SK-N-MC (cell line): ENCODE results near the gene MINDY3.

ENCODE experiments used
- EZH2 ChIP-seq: fragments of 200-600 bp; sonication (generic); IDR thresholded peaks from one replicate; pipeline ENCODE4 v1.6.1; 2017; ENCODE audit warnings: antibody characterized with exemption
- FOXP2 ChIP-seq: optimal IDR thresholded peaks from 2 replicates; pipeline ENCODE3; 2011; ENCODE audit warnings: mild to moderate bottlenecking, moderate library complexity; ENCODE audit not compliant: insufficient read depth; ENCODE audit errors: extremely low read length, control extremely low read depth
- POLR2AphosphoS5 ChIP-seq: IDR thresholded peaks from 2 replicates; pipeline ENCODE4 v1.6.1; 2012; ENCODE audit warnings: mild to moderate bottlenecking, low read depth, low read length, borderline replicate concordance

GRCh38 chr10:15853800-15854199, 6.5 kb downstream of the MINDY3 start:
- no peak for TF ChIP-seq FOXP2
- TF ChIP-seq POLR2AphosphoS5 = no peak
- TF ChIP-seq EZH2 = no peak
